Transverse colon (tissue), 4 donors: ENCODE data around the gene DDX49. TPM values are rescaled to one million over a fixed set of nuclear protein-coding genes. Genes with fewer than 3 reads are reported as not detected.

Source experiments
- DNase-seq: peaks from one replicate; pipeline ENCODE4 v3.0.0-alpha.2; 2019
- H3K27ac ChIP-seq, 4 donors: fragments of 200-600 bp; sonication (generic); 2 replicates each; pipeline ENCODE4 v1.5.1; 2016 to 2018; ENCODE audit warnings: inconsistent platforms in 4 of 4
- H3K27me3 ChIP-seq: fragments of 200-600 bp; sonication (generic); 2 replicates; pipeline ENCODE4 v1.5.1; 2017; ENCODE audit warnings: inconsistent platforms
- H3K36me3 ChIP-seq, 4 donors: fragments of 200-600 bp; sonication (generic); 2 replicates each; pipeline ENCODE4 v1.5.1; 2017 to 2019; ENCODE audit warnings: inconsistent platforms in 4 of 4
- H3K4me1 ChIP-seq, 4 donors: fragments of 200-600 bp; sonication (generic); 2 replicates each; pipeline ENCODE4 v1.5.1; 2017 to 2020; ENCODE audit warnings: inconsistent platforms in 4 of 4
- H3K4me3 ChIP-seq, 4 donors: fragments of 200-600 bp; sonication (generic); 1 replicate in 1 of 4; 2 replicates in 3 of 4; pipeline versions ENCODE4 v1.5.1 to v1.6.1; 2017 to 2019; ENCODE audit warnings: inconsistent platforms in 4 of 4
- H3K9me3 ChIP-seq, 2 donors: fragments of 200-600 bp; sonication (generic); 2 replicates each; pipeline ENCODE4 v1.5.1; 2017 to 2019; ENCODE audit warnings: inconsistent platforms in 2 of 2
- CTCF ChIP-seq, 5 experiments: fragments of 200-600 bp in 3 of 5; fragments of 450-650 bp in 2 of 5; sonication (generic) in 3 of 5; IDR thresholded peaks; 1 replicate in 2 of 5; 2 replicates in 3 of 5; pipeline ENCODE4 v1.5.1; 2016 to 2017; ENCODE audit warnings: antibody characterized with exemption in 5 of 5, inconsistent platforms in 3 of 5, mild to moderate bottlenecking in 2 of 5, moderate library complexity in 1 of 5
- EP300 ChIP-seq: sonication (generic); formaldehyde crosslinking; IDR thresholded peaks from one replicate; pipeline ENCODE4 v1.6.1; 2017; ENCODE audit warnings: antibody characterized with exemption, low read depth
- POLR2A ChIP-seq: fragments of 450-650 bp; IDR thresholded peaks from one replicate; pipeline ENCODE4 v1.6.1; 2016; ENCODE audit warnings: antibody characterized with exemption, mild to moderate bottlenecking, moderate library complexity
- POLR2AphosphoS5 ChIP-seq, 3 donors: sonication (generic); formaldehyde crosslinking; IDR thresholded peaks; one replicate each; pipeline ENCODE4 v1.6.1; 2016; ENCODE audit warnings: antibody characterized with exemption in 3 of 3
- whole genome bisulfite sequencing, 2 donors: methylation state at CpG; one replicate each; pipeline ENCODE4 v1.1.5; 2018; ENCODE audit warnings: low coverage in 1 of 2; 5-methylcytosine and 5-hydroxymethylcytosine counted together
- in situ Hi-C, 4 donors: fragments of 200-750 bp; cut with MboI; loops; one replicate each; pipeline versions ENCODE4 v1.15.0 to v1.15.1; 2017; ENCODE audit warnings: low sequenced_read_pairs in 3 of 4, low pct_ligation_motif_present in 1 of 4, low pct_unique_long_range_greater_than_20kb in 1 of 4
- intact Hi-C: fragments of 100-400 bp; cut with DNase I; formaldehyde crosslinking; loops from one replicate; pipeline ENCODE4 v1.15.1; 2023; ENCODE audit warnings: low total_unique reads
- total RNA-seq, 4 donors: library from RNA; depleted of rRNA; stranded (reverse); fragments of >200 nt; gene quantifications; one replicate each; pipeline ENCODE4 v1.1.0, GENCODE V29; 2016

The DDX49 gene
- total RNA-seq, 4 donors from 2014 or later: 42.1 to 90.8 (median 50.4) TPM

GRCh38 chr19:18943465-18943864 is 23.9 kb downstream of the DDX49 start:
- TF ChIP-seq CTCF (IDR thresholded peaks at IDR 0.05) (no peak), EP300 (no peak), POLR2AphosphoS5 (IDR thresholded peaks at IDR 0.05) (no peak), POLR2A (no peak)
- Histone ChIP-seq H3K27ac (no peak overlapping the region), H3K4me3 (no peak overlapping the region), H3K9me3 (no peaks in the 10 kb centered on the region), H3K27me3 (peaks cover 21% of the 10 kb centered on the region), H3K4me1 (peaks cover 0 to 20% (median 11%) of the 10 kb centered on the region in 4 donors), H3K36me3 (no peaks in the 10 kb centered on the region)
- intact Hi-C loops: no loop called here
- in situ Hi-C loops: no loop called here
- DNase-seq: no peak
- 57% methylated on average over 4 of the region's 4 CpGs; no CpG with 5 or more reads in 1 of the 2 donors for WGBS, 2 donors

GRCh38 chr19:18945297-18945696 is 25.8 kb downstream of the DDX49 start:
- no peak overlapping the region for H3K4me3 ChIP-seq
- no peak overlapping the region for H3K27ac ChIP-seq
- H3K4me1 ChIP-seq: peaks cover 0 to 10% (median 5%) of the 10 kb centered on the region in 4 donors
- in situ Hi-C loops (no loop called here), intact Hi-C loops (no loop called here)
- WGBS, 2 donors: 78 to 94% methylated on average over 5 to 9 of the region's 9 CpGs
- H3K9me3 ChIP-seq: no peaks in the 10 kb centered on the region
- TF ChIP-seq POLR2A (no peak), CTCF (IDR thresholded peaks at IDR 0.05) (no peak), EP300 (no peak), POLR2AphosphoS5 (IDR thresholded peaks at IDR 0.05) (no peak)
- no peaks in the 10 kb centered on the region for H3K36me3 ChIP-seq
- peaks cover 13% of the 10 kb centered on the region for H3K27me3 ChIP-seq
- DNase-seq: no peak

GRCh38 chr19:18946335-18946734 is 26.8 kb downstream of the DDX49 start:
- DNase-seq: no peak
- no peak overlapping the region for H3K4me3 ChIP-seq
- H3K27ac ChIP-seq: no peak overlapping the region
- peaks cover 0 to 4% (median 0%) of the 10 kb centered on the region in 4 donors for H3K4me1 ChIP-seq
- intact Hi-C loops: no loop called here
- H3K9me3 ChIP-seq: no peaks in the 10 kb centered on the region
- no peaks in the 10 kb centered on the region for H3K36me3 ChIP-seq
- H3K27me3 ChIP-seq: peaks cover 6% of the 10 kb centered on the region
- TF ChIP-seq POLR2AphosphoS5 (IDR thresholded peaks at IDR 0.05): no peak
- no peak for TF ChIP-seq POLR2A
- no peak for TF ChIP-seq CTCF (IDR thresholded peaks at IDR 0.05)
- TF ChIP-seq EP300: no peak
- in situ Hi-C loops: no loop called here

- in situ Hi-C loops: no loop called here
- no peaks in the 10 kb centered on the region for H3K9me3 ChIP-seq
- no peaks in the 10 kb centered on the region for H3K36me3 ChIP-seq
- DNase-seq: peak; percentile 69
- H3K27me3 ChIP-seq: peaks cover under 1% of the 10 kb centered on the region
- 61% methylated on average over 13 of the region's 14 CpGs; no CpG with 5 or more reads in 1 of the 2 donors for WGBS, 2 donors
- H3K4me1 ChIP-seq: no peaks in the 10 kb centered on the region
- H3K27ac ChIP-seq: no peak overlapping the region
- TF ChIP-seq EP300 (no peak), CTCF (IDR thresholded peaks at IDR 0.05) (no peak), POLR2A (no peak), POLR2AphosphoS5 (IDR thresholded peaks at IDR 0.05) (no peak)
- intact Hi-C loops: no loop called here
- H3K4me3 ChIP-seq: no peak overlapping the region
Observed at GRCh38 chr19:18946918-18947317, 27.4 kb downstream of the DDX49 start.
